Breast epithelium (tissue), 3 donors: ENCODE measurements around the gene SPATA2L.
"Not testable (repeated sequence)": the region's sequence is repeated elsewhere in the genome, so short reads cannot be mapped to it uniquely, and the experiment has no call there.

Source experiments
- CTCF ChIP-seq, 3 donors: fragments of 450-650 bp; IDR thresholded peaks; one replicate each; pipeline ENCODE4 v1.5.1; 2016 to 2017; ENCODE audit warnings: antibody characterized with exemption in 3 of 3, mild to moderate bottlenecking in 3 of 3, moderate library complexity in 3 of 3
- POLR2A ChIP-seq: fragments of 450-650 bp; IDR thresholded peaks from one replicate; pipeline ENCODE4 v1.6.1; 2016; ENCODE audit warnings: antibody characterized with exemption, mild to moderate bottlenecking, moderate library complexity

DNA sequence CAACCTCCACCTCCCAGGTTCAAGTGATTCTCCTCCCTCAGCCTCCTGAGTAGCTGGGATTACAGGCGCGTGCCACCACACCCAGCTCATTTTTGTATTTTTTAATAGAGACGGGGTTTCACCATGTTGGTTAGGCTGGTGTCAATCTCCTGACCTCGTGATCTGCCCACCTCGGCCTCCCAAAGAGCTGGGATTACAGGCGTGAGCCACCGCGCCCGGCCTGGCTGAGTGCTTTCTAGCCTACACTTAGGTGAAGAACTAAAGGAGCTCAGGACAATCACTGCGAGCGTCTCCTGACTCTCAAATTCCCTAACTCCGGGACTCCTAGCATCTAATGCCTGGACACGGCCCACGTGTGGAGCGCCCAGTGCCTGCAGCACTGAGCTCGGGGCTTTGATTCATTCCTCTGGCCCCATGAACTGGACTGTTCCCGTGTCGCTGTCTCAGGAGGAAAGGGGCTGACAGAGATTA, 1.8 kb downstream of the SPATA2L start:
- TF ChIP-seq CTCF (IDR thresholded peaks at IDR 0.05); POLR2A: not testable (repeated sequence)
